ENCODE data around the gene IGSF5. TPM values are rescaled to one million over a fixed set of nuclear protein-coding genes. Genes with fewer than 3 reads are reported as not detected.
"Not testable (repeated sequence)": the region's sequence is repeated elsewhere in the genome, so short reads cannot be mapped to it uniquely, and the experiment has no call there.

IGSF5 gene
- total RNA-seq, 1 donor from 2014 or later, result 0.77 TPM

DNA sequence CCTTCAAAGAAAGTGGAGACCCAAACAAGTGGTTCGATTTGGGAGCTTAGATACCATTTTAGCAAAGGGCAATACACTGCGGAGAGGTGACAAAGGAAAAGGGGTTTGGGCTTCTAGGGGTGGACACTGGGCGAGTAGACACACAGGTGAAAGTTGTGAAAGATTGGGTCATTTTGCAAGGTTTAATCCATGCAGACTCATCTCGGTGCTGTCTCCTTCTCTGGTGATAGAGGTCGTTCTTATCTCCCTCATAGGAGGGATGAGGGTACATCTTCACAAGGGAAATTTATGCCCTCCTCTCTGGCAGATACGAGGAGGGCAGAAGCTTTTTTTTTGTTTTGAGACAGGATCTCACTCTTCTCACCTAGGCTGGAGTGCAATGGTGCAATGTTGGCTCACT, 6.4 kb upstream of the IGSF5 start:
- Mint-ChIP-seq H3K27ac (ENCODE audit: unreplicated experiment) (no peak overlapping the region), H3K4me1 (peaks cover 8% of the 10 kb centered on the region), H3K9me3 (no peaks in the 10 kb centered on the region), H3K36me3 (ENCODE audit: low read depth) (no peaks in the 10 kb centered on the region), H3K4me3 (no peak overlapping the region), H3K27me3 (ENCODE audit: low read depth) (no peaks in the 10 kb centered on the region)
- no peak for DNase-seq (ENCODE audit: low read depth, low spot score)
- TF ChIP-seq, protein P1, sequence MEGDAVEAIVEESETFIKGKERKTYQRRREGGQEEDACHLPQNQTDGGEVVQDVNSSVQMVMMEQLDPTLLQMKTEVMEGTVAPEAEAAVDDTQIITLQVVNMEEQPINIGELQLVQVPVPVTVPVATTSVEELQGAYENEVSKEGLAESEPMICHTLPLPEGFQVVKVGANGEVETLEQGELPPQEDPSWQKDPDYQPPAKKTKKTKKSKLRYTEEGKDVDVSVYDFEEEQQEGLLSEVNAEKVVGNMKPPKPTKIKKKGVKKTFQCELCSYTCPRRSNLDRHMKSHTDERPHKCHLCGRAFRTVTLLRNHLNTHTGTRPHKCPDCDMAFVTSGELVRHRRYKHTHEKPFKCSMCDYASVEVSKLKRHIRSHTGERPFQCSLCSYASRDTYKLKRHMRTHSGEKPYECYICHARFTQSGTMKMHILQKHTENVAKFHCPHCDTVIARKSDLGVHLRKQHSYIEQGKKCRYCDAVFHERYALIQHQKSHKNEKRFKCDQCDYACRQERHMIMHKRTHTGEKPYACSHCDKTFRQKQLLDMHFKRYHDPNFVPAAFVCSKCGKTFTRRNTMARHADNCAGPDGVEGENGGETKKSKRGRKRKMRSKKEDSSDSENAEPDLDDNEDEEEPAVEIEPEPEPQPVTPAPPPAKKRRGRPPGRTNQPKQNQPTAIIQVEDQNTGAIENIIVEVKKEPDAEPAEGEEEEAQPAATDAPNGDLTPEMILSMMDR (conservative IDR thresholded peaks at IDR 0.05), result no peak

DNA sequence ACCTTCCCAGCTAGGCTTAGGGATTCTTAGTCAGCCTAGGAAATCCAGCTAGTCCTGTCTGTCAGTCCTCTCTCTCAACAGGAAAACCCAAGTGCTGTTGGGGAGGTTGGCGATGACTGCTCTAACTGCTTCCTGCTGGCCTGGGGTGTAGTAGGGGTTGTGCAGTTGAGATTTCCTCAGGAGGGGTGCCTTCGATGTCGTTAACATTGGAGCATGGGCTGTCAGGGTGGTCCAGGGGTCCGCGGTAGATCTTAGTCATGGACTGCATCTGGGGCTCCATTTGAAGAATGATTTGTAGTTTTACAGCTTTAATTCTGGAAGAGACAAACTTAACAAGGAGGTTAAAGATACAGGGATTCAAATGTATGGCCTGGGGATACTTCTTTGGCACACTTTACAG, 5.5 kb upstream of the IGSF5 start:
- not testable (repeated sequence) for DNase-seq (ENCODE audit: low read depth, low spot score); H3K4me3 Mint-ChIP-seq; H3K36me3 Mint-ChIP-seq (ENCODE audit: low read depth); H3K27me3 Mint-ChIP-seq (ENCODE audit: low read depth); H3K9me3 Mint-ChIP-seq; H3K4me1 Mint-ChIP-seq; H3K27ac Mint-ChIP-seq (ENCODE audit: unreplicated experiment)

DNA sequence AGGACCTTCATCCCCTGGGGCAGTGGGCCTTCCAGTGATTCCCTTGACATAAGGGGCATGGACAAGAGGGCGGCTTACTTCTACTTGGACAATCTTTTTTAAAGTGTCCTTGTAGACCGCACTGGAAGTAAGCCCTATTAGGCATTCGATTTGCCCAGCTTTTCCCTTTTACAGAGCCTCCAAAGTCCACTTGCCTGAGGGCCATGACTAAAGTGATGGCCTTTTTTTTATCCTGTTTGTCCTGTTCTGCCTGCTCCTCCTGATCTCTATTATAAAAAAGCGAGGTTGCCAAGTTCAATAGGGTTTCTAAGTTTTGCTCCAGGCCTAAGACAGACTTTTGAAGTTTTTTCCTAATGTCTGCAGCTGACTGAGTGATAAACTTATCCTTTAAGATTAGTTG, 2.4 kb upstream of the IGSF5 start:
- H3K27ac Mint-ChIP-seq (ENCODE audit: unreplicated experiment); DNase-seq (ENCODE audit: low read depth, low spot score); H3K4me3 Mint-ChIP-seq; H3K36me3 Mint-ChIP-seq (ENCODE audit: low read depth); H3K4me1 Mint-ChIP-seq; H3K9me3 Mint-ChIP-seq; H3K27me3 Mint-ChIP-seq (ENCODE audit: low read depth): not testable (repeated sequence)

DNA sequence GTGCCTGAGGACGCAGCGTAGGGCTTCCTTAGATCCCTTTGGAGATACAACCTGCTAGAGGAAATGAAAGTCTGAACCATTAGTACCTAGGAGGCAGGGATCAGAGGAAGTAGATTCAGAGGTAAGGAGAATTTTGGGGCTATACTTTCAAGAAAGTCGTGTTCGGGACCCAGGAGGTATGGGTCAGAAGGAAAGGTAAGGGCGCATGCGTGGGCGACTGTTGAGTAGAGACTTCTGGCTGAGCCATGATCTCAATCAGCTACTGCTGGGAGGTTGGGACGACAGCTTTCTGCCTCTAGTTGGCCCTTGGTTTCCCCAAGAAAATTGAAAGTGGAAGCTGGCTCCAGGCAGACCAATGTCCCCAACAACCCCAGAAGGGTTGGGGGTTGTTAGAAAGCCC, 349 bp downstream of the IGSF5 start:
- not testable (repeated sequence) for H3K27me3 Mint-ChIP-seq (ENCODE audit: low read depth); H3K4me3 Mint-ChIP-seq; DNase-seq (ENCODE audit: low read depth, low spot score); H3K36me3 Mint-ChIP-seq (ENCODE audit: low read depth); H3K9me3 Mint-ChIP-seq; H3K4me1 Mint-ChIP-seq
- H3K27ac Mint-ChIP-seq (ENCODE audit: unreplicated experiment), result peak overlapping the region; percentile 14

DNA sequence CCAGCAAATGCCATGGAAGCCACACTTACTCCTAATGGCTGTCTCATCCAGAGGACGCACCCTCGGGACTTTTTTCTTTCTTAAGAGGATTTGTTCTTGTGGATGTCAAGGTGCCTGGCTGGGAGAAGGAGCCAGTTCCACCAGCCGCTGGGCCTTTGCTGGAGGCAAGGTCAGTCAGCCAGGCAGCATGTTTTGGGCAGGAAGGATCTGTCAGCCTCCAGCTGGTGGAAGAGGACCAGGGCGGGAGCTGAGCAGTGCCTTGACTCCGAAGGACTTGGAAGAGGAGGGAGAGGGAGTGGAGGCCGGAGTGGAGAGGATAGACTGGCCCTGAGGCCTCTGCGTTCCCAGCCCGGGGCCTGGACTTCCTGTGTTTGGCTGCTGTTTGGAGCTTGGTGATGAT, 5.7 kb downstream of the IGSF5 start:
- TF ChIP-seq, protein P1 (conservative IDR thresholded peaks at IDR 0.05), result no peak
- Mint-ChIP-seq H3K4me1 (no peaks in the 10 kb centered on the region), H3K27ac (ENCODE audit: unreplicated experiment) (no peak overlapping the region), H3K9me3 (peaks cover 13% of the 10 kb centered on the region), H3K4me3 (no peak overlapping the region), H3K36me3 (ENCODE audit: low read depth) (peaks cover 9% of the 10 kb centered on the region), H3K27me3 (ENCODE audit: low read depth) (no peaks in the 10 kb centered on the region)
- no peak for DNase-seq (ENCODE audit: low read depth, low spot score)

DNA sequence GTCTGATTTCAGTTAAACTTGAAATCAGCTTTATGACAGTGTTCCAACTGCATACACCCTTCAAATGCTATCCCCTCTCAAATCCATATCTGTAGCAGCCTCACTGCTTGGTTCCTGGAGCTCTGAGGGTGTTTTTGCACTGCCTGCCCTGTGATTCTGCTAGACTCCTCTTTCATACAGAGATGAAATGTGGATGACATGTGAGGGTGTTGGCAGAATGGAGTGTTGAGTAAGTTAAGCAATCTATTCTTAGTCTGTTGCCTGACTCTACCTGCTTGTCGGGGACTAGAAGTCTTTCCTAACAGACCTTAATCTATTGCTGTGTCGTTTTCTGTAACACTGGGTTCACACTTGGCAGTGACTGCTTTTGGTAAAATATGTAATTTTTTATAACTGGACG, 9.8 kb downstream of the IGSF5 start:
- H3K36me3 Mint-ChIP-seq (ENCODE audit: low read depth), result peaks cover 12% of the 10 kb centered on the region
- peaks cover 10% of the 10 kb centered on the region for H3K9me3 Mint-ChIP-seq
- H3K27ac Mint-ChIP-seq (ENCODE audit: unreplicated experiment), result no peak overlapping the region
- no peak for DNase-seq (ENCODE audit: low read depth, low spot score)
- TF ChIP-seq, protein P1 (conservative IDR thresholded peaks at IDR 0.05), result no peak
- no peak overlapping the region for H3K4me3 Mint-ChIP-seq
- no peaks in the 10 kb centered on the region for H3K27me3 Mint-ChIP-seq (ENCODE audit: low read depth)
- H3K4me1 Mint-ChIP-seq, result peaks cover 5% of the 10 kb centered on the region

DNA sequence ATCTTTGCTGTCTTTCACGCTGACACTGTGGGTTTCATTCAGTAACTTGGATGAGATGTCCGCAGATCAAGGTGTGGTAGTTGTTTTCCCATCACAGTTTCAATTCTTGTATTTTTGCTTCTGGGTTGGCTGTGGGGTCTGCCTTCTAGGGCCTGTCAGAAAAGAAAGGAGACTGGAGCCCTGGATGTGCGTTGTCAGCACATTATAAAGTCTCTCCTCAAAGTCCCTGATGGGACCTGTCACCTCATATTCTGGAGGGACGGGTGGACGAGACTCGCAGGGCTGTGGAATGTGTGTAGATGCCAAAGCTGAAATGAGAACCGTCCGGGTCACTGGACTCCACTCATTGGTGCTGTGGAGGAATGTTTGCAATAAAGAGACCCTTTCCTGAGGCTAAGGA, 11.3 kb downstream of the IGSF5 start:
- Mint-ChIP-seq H3K4me3 (no peak overlapping the region), H3K4me1 (peaks cover 5% of the 10 kb centered on the region), H3K27ac (ENCODE audit: unreplicated experiment) (no peak overlapping the region), H3K9me3 (peaks cover 10% of the 10 kb centered on the region), H3K36me3 (ENCODE audit: low read depth) (peaks cover 12% of the 10 kb centered on the region), H3K27me3 (ENCODE audit: low read depth) (no peaks in the 10 kb centered on the region)
- DNase-seq (ENCODE audit: low read depth, low spot score), result no peak
- TF ChIP-seq, protein P1 (conservative IDR thresholded peaks at IDR 0.05), result no peak

Measured in neural crest cell (in vitro differentiated cells).